Smooth muscle cell (in vitro differentiated cells): ENCODE data around the gene SLC25A17. TPM values are rescaled to one million over a fixed set of nuclear protein-coding genes. Genes with fewer than 3 reads are reported as not detected.

Experiments
- DNase-seq: peaks from one replicate; lab custom pipeline; 2025; ENCODE audit not compliant: unreplicated experiment; lab: John Stamatoyannopoulos, UW
- H2AFZ ChIP-seq: fragments of 200-600 bp; sonication (generic); 2 replicates; pipeline ENCODE4 v1.6.0; 2016; ENCODE audit warnings: antibody characterized with exemption, low read depth, mild to moderate bottlenecking
- H3F3A ChIP-seq: fragments of 200-600 bp; sonication (generic); 2 replicates; pipeline ENCODE4 v1.6.0; 2017; ENCODE audit warnings: antibody characterized with exemption, low read depth
- H3K27ac ChIP-seq: fragments of 200-600 bp; sonication (generic); 2 replicates; pipeline ENCODE4 v1.5.1; 2016; ENCODE audit warnings: low read depth, mild to moderate bottlenecking
- H3K27me3 ChIP-seq: fragments of 200-600 bp; sonication (generic); 2 replicates; pipeline ENCODE4 v1.6.1; 2016; ENCODE audit warnings: low read depth, mild to moderate bottlenecking
- H3K36me3 ChIP-seq: fragments of 200-600 bp; sonication (generic); 2 replicates; pipeline ENCODE4 v1.5.1; 2016; ENCODE audit warnings: low read depth
- H3K4me1 ChIP-seq: fragments of 200-600 bp; sonication (generic); 2 replicates; pipeline ENCODE4 v1.5.1; 2016; ENCODE audit warnings: low read depth
- H3K4me2 ChIP-seq: fragments of 200-600 bp; sonication (generic); 2 replicates; pipeline ENCODE4 v1.6.0; 2016; ENCODE audit warnings: mild to moderate bottlenecking
- H3K4me3 ChIP-seq: fragments of 200-600 bp; sonication (generic); 2 replicates; pipeline ENCODE4 v1.5.1; 2016; ENCODE audit warnings: mild to moderate bottlenecking
- H3K79me2 ChIP-seq: fragments of 200-600 bp; sonication (generic); 2 replicates; pipeline ENCODE4 v1.6.0; 2016; ENCODE audit warnings: low read depth, mild to moderate bottlenecking
- H3K9ac ChIP-seq: fragments of 200-600 bp; sonication (generic); 2 replicates; pipeline ENCODE4 v1.6.0; 2016; ENCODE audit warnings: low read depth
- H3K9me3 ChIP-seq: fragments of 200-600 bp; sonication (generic); replicated peaks from 2 replicates; pipeline ENCODE4 v1.5.1; 2016; ENCODE audit warnings: low read depth
- H4K20me1 ChIP-seq: fragments of 200-600 bp; sonication (generic); 2 replicates; pipeline ENCODE4 v1.6.0; 2016; ENCODE audit warnings: low read depth
- WGBS: methylation state at CpG from one replicate; pipeline ENCODE4 v1.1.7; 2016; ENCODE audit warnings: low lambda C conversion rate; 5-methylcytosine and 5-hydroxymethylcytosine counted together
- polyA plus RNA-seq: library from polyadenylated mRNA; unstranded; fragments of >200 nt; fragmentation: Nextera tagmentation; extraction: Ambion mirVana; gene quantifications from 2 replicates; pipeline ENCODE4 v1.2.1, GENCODE V29; 2016
- total RNA-seq: library from RNA; depleted of rRNA; stranded (reverse); fragments of >200 nt; gene quantifications from 2 replicates; pipeline ENCODE4 v1.2.3, GENCODE V29; 2014
- TF ChIP-seq, protein P1 (sequence below): fragments of 200-600 bp; sonication (generic); IDR thresholded peaks from 2 replicates; pipeline ENCODE4 v1.5.1; 2017; ENCODE audit warnings: borderline replicate concordance, mild to moderate bottlenecking, antibody characterized with exemption; ENCODE audit not compliant: insufficient read depth, poor library complexity, severe bottlenecking

Gene SLC25A17
- total and polyA plus RNA-seq, 2 experiments from 2014 or later, result 28.9 to 31.5 TPM

GRCh38 chr22:40733919-40734318, 85.2 kb downstream of the SLC25A17 start:
- no peak overlapping the region for H3K27ac ChIP-seq
- peaks cover 15% of the 10 kb centered on the region for H3F3A ChIP-seq
- no peak overlapping the region for H3K4me2 ChIP-seq
- no peak overlapping the region for H3K4me3 ChIP-seq
- no peaks in the 10 kb centered on the region for H3K9me3 ChIP-seq
- H3K27me3 ChIP-seq, result no peaks in the 10 kb centered on the region
- TF ChIP-seq, protein P1, sequence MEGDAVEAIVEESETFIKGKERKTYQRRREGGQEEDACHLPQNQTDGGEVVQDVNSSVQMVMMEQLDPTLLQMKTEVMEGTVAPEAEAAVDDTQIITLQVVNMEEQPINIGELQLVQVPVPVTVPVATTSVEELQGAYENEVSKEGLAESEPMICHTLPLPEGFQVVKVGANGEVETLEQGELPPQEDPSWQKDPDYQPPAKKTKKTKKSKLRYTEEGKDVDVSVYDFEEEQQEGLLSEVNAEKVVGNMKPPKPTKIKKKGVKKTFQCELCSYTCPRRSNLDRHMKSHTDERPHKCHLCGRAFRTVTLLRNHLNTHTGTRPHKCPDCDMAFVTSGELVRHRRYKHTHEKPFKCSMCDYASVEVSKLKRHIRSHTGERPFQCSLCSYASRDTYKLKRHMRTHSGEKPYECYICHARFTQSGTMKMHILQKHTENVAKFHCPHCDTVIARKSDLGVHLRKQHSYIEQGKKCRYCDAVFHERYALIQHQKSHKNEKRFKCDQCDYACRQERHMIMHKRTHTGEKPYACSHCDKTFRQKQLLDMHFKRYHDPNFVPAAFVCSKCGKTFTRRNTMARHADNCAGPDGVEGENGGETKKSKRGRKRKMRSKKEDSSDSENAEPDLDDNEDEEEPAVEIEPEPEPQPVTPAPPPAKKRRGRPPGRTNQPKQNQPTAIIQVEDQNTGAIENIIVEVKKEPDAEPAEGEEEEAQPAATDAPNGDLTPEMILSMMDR, result no peak
- H2AFZ ChIP-seq, result no peak overlapping the region
- H3K9ac ChIP-seq, result no peak overlapping the region
- H3K36me3 ChIP-seq, result no peaks in the 10 kb centered on the region
- peaks cover 6% of the 10 kb centered on the region for H3K4me1 ChIP-seq
- H3K79me2 ChIP-seq, result no peaks in the 10 kb centered on the region
- DNase-seq, result no peak
- no peaks in the 10 kb centered on the region for H4K20me1 ChIP-seq
- WGBS, result 72% methylated on average over 4 of the region's 4 CpGs

DNA sequence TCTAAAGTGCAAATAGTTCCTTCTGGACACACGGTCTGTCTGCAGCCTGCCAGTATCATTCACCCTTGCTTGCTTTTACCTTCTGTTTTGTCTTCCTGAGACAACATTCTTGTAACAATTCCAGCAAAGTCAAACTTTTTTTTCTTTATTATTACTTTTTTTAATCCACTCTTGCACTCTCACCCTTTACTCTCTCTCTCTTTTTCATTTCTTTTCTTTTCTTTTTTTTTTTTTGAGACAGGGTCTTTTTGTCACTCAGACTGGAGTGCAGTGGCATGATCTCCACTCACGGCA, 86.2 kb downstream of the SLC25A17 start:
- TF ChIP-seq, protein P1, result no peak
- Histone ChIP-seq H2AFZ (no peak overlapping the region), H3K36me3 (no peaks in the 10 kb centered on the region), H3K4me3 (no peak overlapping the region), H3K4me2 (no peak overlapping the region), H3K9me3 (no peaks in the 10 kb centered on the region), H3K79me2 (no peaks in the 10 kb centered on the region), H3K9ac (no peak overlapping the region), H4K20me1 (no peaks in the 10 kb centered on the region), H3F3A (peaks cover 15% of the 10 kb centered on the region), H3K27me3 (no peaks in the 10 kb centered on the region), H3K27ac (peak overlapping the region; percentile 33), H3K4me1 (peaks cover 8% of the 10 kb centered on the region)
- 15% methylated on average over 2 of the region's 2 CpGs for WGBS
- DNase-seq, result no peak

DNA sequence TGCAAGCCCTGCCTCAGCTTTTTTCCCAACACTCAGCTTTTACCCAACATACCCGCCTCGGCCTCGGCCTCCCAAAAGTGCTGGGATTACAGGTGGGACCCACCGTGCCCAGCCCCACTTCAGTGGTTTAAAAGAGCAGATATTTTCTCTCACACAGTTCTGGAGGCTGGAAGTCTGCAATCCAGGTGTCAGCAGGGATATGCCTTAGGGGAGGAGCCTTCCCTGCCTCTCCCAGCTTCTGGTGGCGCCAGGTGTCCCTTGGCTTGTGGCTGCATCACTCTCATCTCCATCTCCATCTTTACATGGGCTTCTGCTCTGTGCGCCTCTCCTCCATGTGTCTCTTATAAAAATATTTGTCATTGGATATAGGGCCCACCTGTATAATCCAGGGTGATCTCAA, 89.9 kb downstream of the SLC25A17 start:
- Histone ChIP-seq H3K4me1 (peaks cover 19% of the 10 kb centered on the region), H3K36me3 (no peaks in the 10 kb centered on the region), H3K9ac (peak overlapping the region; percentile 32), H3K4me3 (no peak overlapping the region), H4K20me1 (no peaks in the 10 kb centered on the region), H3K79me2 (no peaks in the 10 kb centered on the region), H3F3A (peaks cover 27% of the 10 kb centered on the region), H3K27me3 (no peaks in the 10 kb centered on the region), H3K9me3 (no peaks in the 10 kb centered on the region), H3K27ac (peak overlapping the region; percentile 82), H2AFZ (no peak overlapping the region), H3K4me2 (no peak overlapping the region)
- WGBS, result 77% methylated on average over 6 of the region's 6 CpGs
- TF ChIP-seq, protein P1, result no peak
- no peak for DNase-seq

- no peaks in the 10 kb centered on the region for H3K27me3 ChIP-seq
- no peak overlapping the region for H3K4me3 ChIP-seq
- H3K4me1 ChIP-seq, result peaks cover 19% of the 10 kb centered on the region
- TF ChIP-seq, protein P1, result no peak
- WGBS, result 10% methylated on average over 13 of the region's 13 CpGs
- H4K20me1 ChIP-seq, result no peaks in the 10 kb centered on the region
- peak overlapping the region; percentile 62 for H3K9ac ChIP-seq
- peak overlapping the region; percentile 74 for H3K4me2 ChIP-seq
- H3K9me3 ChIP-seq, result no peaks in the 10 kb centered on the region
- no peaks in the 10 kb centered on the region for H3K36me3 ChIP-seq
- H3K27ac ChIP-seq, result peak overlapping the region; percentile 93
- peak overlapping the region; percentile 54 for H2AFZ ChIP-seq
- H3F3A ChIP-seq, result peaks cover 27% of the 10 kb centered on the region
- DNase-seq, result no peak
- H3K79me2 ChIP-seq, result no peaks in the 10 kb centered on the region
Measured at GRCh38 chr22:40728731-40729189, 90.4 kb downstream of the SLC25A17 start.
